HG03175 (cell line): ENCODE data around the gene HLA-DOB.

ENCODE experiments used
- ATAC-seq: cut with Tn5 transposase; IDR thresholded peaks from one replicate; pipeline ENCODE4 v1.9.1; 2021; ENCODE audit warnings: mild to moderate bottlenecking, moderate library complexity; ENCODE audit not compliant: unreplicated experiment

The HLA-DOB gene

GRCh38 chr6:32816746-32817204 lies at the start of gene HLA-DOB:
TSS of gene HLA-DOB (minus strand) at chr6:32817002. CDS start at chr6:32816951, 51 bp downstream.
- ATAC-seq: peak; percentile 29

DNA sequence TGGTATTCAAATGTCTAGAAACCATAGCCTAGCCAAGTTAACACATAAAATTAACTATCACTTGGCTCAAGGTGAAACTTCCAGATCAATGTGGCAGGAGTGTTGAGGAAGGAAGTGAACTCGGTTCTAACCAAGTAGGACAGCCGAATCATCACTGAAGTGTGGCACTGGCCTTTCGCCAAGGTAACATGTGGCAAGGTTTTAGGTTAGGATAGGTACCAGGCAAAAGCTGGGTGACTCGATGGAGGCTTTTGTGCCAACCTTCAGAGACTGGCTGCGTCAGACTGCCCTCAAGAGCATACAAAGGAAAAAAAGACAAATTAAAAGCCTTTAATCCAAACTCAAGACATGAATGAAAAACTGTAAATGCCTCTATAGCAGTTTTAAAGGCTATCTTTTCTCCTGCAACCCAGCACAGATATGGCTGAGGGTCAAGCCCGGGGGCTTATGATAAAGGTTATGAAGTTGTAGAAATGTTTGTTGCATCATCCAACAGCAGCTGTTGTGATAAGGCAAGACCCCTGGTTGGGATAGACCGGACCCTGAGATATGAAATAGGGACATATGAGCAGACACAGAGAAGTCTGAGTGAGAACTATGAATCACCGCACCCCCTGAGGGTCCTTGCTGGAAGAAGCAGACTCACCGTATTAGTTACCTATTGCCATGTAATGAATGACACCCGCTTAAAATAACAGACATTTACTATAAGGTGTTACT lies 49.1 kb upstream of the HLA-DOB start:
- ATAC-seq: no peak

DNA sequence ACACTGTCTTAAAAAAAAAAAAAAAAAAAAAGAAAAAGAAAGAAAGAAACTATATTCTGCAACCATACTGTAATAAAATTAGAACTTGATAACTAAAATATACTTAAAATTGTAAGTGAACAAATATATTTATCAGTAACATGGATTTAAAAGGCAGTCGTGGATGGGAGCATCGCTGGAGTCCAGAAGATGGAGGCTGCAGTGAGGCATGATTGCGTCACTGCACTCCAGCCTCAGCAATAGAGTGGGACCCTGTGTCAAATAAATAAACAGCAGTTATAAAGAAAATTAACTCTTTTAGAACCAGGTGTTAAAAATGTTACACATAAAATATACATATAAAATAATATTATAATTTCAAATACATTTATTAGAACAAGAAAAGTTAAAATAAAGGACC lies 45.9 kb upstream of the HLA-DOB start:
- no peak for ATAC-seq

- no peak for ATAC-seq
Measured at GRCh38 chr6:32860674-32861073, 43.9 kb upstream of the HLA-DOB start.

GRCh38 chr6:32858194-32858593 lies 41.4 kb upstream of the HLA-DOB start:
- no peak for ATAC-seq

GRCh38 chr6:32857156-32857891 lies 40.5 kb upstream of the HLA-DOB start:
- no peak for ATAC-seq

GRCh38 chr6:32855467-32856174 lies 38.8 kb upstream of the HLA-DOB start:
- ATAC-seq: no peak

GRCh38 chr6:32854376-32855178 lies 37.8 kb upstream of the HLA-DOB start:
- peak; percentile 24 for ATAC-seq

GRCh38 chr6:32853541-32854375 lies 37.0 kb upstream of the HLA-DOB start, which contains the start of the genes PSMB9 and TAP1:
TSS of gene PSMB9 (plus strand) at chr6:32854192. CDS start at chr6:32854230, 38 bp downstream.
TSS of gene TAP1 (minus strand) at chr6:32853704. CDS start at chr6:32853636, 68 bp downstream.
- peak; percentile 82 for ATAC-seq

DNA sequence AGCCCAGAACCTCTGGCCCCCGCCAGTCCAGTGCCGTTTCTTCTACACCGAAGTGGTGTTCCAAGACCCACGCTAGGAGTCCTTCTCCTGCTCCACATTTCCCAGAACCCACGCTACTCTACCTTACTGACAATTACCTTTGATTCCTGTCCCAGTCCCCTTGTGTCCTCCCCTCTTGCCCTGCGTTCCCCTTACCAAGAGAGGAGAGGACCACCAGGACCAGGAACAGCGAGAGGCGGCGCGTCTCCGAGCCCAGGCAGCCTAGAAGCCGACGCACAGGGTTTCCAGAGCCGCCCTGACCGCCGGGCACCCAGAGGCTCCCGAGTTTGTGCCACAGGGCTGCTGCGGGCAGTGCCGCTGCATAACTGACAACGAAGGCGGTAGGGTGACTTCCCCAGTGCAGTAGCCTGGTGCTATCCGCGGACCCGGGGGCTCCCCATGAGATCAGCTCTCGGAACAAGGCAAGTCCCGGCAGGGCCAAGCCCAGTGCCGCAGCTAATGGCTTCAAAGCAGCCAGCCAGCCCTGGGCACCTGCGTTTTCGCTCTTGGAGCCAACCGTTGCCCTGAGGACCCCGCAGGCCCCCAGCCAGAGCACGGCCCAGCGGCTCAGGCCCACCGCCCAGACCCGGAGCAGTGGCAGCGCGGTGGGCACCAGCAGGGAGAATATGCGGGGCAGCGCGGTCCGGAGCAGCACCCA lies 36.2 kb upstream of the HLA-DOB start:
- no peak for ATAC-seq

DNA sequence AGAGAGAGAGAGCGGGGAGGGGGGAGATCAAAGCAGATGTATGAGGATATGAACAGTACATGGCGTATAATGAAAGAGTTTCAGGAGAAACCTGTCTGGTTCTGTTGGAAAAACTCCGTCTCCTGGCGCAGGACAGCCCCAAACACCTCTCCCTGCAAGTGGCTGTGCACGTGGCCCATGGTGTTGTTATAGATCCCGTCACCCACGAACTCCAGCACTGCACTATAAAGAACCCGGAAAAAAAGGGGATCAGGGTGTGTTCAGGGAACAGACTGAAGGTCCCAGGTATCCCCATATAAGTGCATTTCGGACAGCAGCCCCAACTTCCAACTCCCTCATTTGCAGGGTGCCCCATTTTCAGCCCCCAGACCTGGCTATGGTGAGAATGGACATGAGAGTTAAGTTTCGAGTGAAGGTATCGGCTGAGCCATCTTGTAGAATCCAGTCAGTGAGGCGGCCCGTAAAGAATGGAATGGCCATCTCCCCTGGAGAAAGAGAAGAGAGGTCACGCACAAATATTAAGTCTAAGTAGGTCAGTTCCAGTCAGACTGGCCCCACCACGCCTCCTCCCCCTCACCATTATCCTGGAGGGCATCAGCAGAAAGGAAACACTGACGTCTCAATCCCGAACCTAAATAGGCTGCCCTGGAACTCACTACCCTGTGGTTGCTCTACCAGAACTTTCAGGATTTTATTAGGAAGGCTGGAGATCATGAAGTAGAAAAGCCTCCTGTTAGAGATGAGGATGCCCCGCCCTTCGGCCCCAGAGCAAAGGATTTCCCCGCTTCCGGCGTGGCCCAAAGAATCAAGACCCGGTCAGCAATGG lies 35.4 kb upstream of the HLA-DOB start:
- no peak for ATAC-seq

DNA sequence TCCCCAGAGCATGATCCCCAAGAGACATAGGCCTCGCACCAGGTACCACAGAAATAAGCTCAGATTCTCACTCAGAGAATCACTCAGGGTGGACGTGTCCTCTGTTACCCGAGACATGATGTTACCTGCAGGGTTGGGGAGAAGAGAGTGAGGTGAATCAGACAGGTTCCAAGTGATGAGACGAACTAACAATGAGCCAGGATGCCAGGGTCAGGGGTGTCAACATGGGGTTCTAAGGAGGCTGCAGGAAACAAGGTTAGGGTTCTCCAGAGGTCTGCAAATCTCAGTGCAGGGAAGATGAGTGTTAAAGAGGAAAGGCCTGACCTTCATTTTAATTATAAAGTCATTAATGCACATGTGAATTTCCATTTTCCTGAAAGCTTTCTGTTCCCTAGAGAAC lies 34.2 kb upstream of the HLA-DOB start:
- ATAC-seq: no peak

DNA sequence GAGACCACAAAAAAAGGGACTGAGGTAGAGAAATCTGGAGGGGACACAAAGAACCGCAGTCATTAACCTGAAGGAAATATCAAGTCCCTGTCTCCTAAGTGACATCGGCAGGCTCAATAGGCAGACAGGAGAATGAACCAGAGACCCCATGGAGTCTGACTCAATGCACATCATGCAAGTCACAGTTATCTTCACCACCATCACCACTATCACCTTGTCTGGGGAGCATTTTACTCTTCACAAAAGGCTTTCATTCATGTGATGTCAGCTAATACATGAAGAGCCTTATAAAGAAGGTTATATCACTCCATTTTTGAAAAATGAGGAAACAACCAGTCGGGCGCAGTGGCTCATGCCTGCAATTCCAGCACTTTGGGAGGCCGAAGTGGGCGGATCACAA lies 32.3 kb upstream of the HLA-DOB start:
- ATAC-seq: no peak

DNA sequence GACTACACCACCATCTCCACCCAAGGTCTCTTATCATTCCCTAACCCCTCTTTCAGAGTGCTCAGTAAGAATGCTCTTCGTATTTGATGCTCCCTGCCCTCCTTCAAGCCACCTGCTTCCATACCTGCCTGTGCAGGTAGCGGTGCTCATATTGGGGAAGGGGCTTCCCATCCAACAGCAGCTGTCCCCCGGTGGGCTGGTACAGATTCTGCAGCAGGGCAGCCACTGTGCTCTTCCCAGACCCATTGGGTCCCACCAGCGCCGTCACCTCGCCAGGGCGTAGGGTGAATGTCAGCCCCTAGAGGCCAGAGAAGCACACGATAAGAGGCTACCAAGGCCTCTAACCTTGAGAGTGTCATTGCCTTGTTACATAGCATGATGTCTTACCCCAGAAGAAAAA lies 31.0 kb upstream of the HLA-DOB start:
- no peak for ATAC-seq

DNA sequence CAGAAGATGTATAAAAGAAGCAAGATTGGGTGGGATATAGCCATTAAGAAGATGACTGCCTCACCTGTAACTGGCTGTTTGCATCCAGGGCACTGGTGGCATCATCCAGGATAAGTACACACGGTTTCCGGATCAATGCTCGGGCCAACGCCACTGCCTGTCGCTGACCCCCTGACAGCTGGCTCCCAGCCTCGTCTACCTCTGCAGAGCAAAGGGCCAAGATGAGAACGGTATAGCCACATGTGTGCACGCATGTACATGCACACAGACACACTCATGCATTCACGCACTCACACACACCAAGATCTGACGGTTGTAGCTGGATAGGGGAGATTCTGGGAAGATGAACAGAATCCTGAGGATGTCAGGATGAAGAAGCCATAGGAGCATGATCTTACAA lies 30.2 kb upstream of the HLA-DOB start:
- no peak for ATAC-seq

- ATAC-seq: no peak
Measured at GRCh38 chr6:32845384-32845884, 28.6 kb upstream of the HLA-DOB start.

DNA sequence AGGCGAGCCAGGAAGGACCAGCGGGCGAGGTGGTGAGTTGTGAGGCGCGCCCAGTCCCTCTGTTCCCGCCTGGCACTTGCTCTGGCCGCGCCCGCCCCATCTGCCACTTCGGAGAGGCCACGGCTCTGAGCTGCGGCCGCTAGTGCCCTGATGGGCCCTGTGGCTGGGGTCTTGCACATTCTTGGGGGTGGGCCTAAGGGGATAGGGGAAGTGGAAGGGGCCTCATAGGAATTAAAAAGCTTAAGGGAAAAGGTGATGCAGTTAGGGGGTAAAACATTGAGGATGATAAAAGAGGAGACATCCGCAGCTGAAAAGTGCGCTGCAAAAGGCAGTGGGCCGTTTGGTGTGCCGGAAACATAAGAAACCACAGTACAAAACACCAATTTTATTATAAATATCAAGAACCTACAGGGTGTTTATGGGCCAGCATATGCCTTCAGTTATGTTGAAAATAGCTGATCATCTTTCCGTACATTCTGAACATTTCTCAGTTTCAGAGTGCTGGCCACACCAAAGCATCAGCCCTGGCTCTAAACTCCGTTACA lies 28.1 kb upstream of the HLA-DOB start:
- ATAC-seq: no peak
